ENCODE measurements around the gene CALHM2. TPM values are rescaled to one million over a fixed set of nuclear protein-coding genes. Genes with fewer than 3 reads are reported as not detected.
A peak's percentile ranks its signal among the peaks of the same experiment; 100 is the strongest.
"Not testable (repeated sequence)": the region's sequence is repeated elsewhere in the genome, so short reads cannot be mapped to it uniquely, and the experiment has no call there.

The CALHM2 gene
- total RNA-seq, 1 experiment from 2014 or later: not detected

DNA sequence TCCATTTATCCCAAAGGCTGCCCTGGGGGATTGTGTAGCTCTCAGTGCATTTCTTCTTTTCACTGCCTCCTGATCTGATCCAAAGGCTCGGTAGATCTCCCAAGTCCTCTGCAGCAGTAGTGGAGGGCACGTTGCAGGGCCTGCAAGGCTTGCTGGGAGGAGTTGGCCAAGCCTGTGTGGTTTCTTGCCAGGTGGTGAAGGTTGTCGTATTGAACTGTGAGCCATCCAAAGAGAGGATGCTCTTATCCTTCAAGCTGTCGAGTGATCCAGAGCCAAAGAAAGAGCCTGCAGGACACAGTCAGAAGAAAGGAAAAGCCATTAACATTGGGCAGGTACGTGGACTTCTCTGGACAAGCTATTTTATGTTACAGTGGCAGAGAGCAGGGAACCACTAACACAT, 34.6 kb downstream of the CALHM2 start:
- no CpG with 5 or more reads among the region's 5 CpGs for WGBS (ENCODE audit: extremely low coverage, insufficient read length, low lambda C conversion rate)
- H2AFZ ChIP-seq (ENCODE audit: low read length): no peak overlapping the region
- peaks cover 53 to 95% (median 88%) of the 10 kb centered on the region in 3 experiments for H3K36me3 Mint-ChIP-seq (ENCODE audit: insufficient read depth in 1 of 3, low read depth in 3 of 3)

GRCh38 chr10:103417148-103417469, 35.1 kb downstream of the CALHM2 start:
- not testable (repeated sequence) for H3K27me3 ChIP-seq (ENCODE audit: insufficient read depth, low read length); H3K27me3 Mint-ChIP-seq (ENCODE audit: low read depth); H3K4me2 ChIP-seq (ENCODE audit: insufficient read depth, insufficient read length, low read length); H4K5ac ChIP-seq (ENCODE audit: insufficient read length, low read depth, low read length); H3K23me2 ChIP-seq (ENCODE audit: insufficient read length, low read depth, low read length, poor library complexity, severe bottlenecking); H2AFZ ChIP-seq (ENCODE audit: low read length); H3K9ac ChIP-seq (ENCODE audit: extremely low read depth, insufficient read length, low read length); H3K79me2 ChIP-seq (ENCODE audit: insufficient read depth, low read length); H3K14ac ChIP-seq (ENCODE audit: insufficient read depth, low read length); H2BK12ac ChIP-seq (ENCODE audit: insufficient read length, low read depth, low read length); H2BK5ac ChIP-seq (ENCODE audit: insufficient read length, low read length); H4K20me1 ChIP-seq (ENCODE audit: control insufficient read depth, insufficient read depth, insufficient read length); H3K18ac ChIP-seq (ENCODE audit: insufficient read length, low read depth, low read length); H2BK15ac ChIP-seq (ENCODE audit: low read depth, low read length); H2AK5ac ChIP-seq (ENCODE audit: insufficient read length, low read length); H3K9me3 ChIP-seq (ENCODE audit: control insufficient read depth, low read depth, low read length); H2BK20ac ChIP-seq (ENCODE audit: low read depth, low read length, poor library complexity, severe bottlenecking); DNase-seq; H4K8ac ChIP-seq (replicated peaks; ENCODE audit: insufficient read length, low read depth, low read length); H3K9me3 Mint-ChIP-seq; H3K4me3 Mint-ChIP-seq; H3K4me1 ChIP-seq (ENCODE audit: insufficient read depth, low read length); H3K27ac Mint-ChIP-seq; H3K79me1 ChIP-seq (ENCODE audit: insufficient read depth, low read depth, low read length, poor library complexity, severe bottlenecking); H3K4me1 Mint-ChIP-seq; H3K56ac ChIP-seq (ENCODE audit: insufficient read length, low read depth, low read length); H3K4ac ChIP-seq (ENCODE audit: low read depth, low read length); H3K27ac ChIP-seq (ENCODE audit: insufficient read length, low read depth, low read length); H3K23ac ChIP-seq (ENCODE audit: insufficient read length, low read depth, low read length); H2BK120ac ChIP-seq (ENCODE audit: low read depth, low read length, poor library complexity, severe bottlenecking); H3T11ph ChIP-seq (ENCODE audit: low read length); H4K91ac ChIP-seq (ENCODE audit: insufficient read length, low read depth, low read length)
- H3K36me3 Mint-ChIP-seq (ENCODE audit: insufficient read depth in 1 of 3, low read depth in 3 of 3): peaks cover 48 to 95% (median 83%) of the 10 kb centered on the region in 3 experiments
- no CpG with 5 or more reads among the region's 5 CpGs for WGBS (ENCODE audit: extremely low coverage, insufficient read length, low lambda C conversion rate)

More for the DNA sequence above, 34.6 kb downstream of the CALHM2 start:
- Mint-ChIP-seq H3K4me3 (no peak overlapping the region), H3K9me3 (no peaks in the 10 kb centered on the region), H3K27ac (peak overlapping the region in 1 of 3 experiments; percentile 73; a peak in 2 of 7 replicates), H3K4me1 (no peaks in the 10 kb centered on the region), H3K27me3 (ENCODE audit: low read depth) (no peaks in the 10 kb centered on the region)
- no peak overlapping the region for H3T11ph ChIP-seq (ENCODE audit: low read length)
- H3K4ac ChIP-seq (ENCODE audit: low read depth, low read length): no peak overlapping the region
- no peak overlapping the region for H2BK15ac ChIP-seq (ENCODE audit: low read depth, low read length)
- H3K18ac ChIP-seq (ENCODE audit: insufficient read length, low read depth, low read length): no peak overlapping the region
- no peaks in the 10 kb centered on the region for H3K23me2 ChIP-seq (ENCODE audit: insufficient read length, low read depth, low read length, poor library complexity, severe bottlenecking)
- H4K5ac ChIP-seq (ENCODE audit: insufficient read length, low read depth, low read length): no peak overlapping the region
- H2BK20ac ChIP-seq (ENCODE audit: low read depth, low read length, poor library complexity, severe bottlenecking): no peak overlapping the region
- H3K14ac ChIP-seq (ENCODE audit: insufficient read depth, low read length): no peak overlapping the region
- H3K4me1 ChIP-seq (ENCODE audit: insufficient read depth, low read length): no peaks in the 10 kb centered on the region
- no peak for TF ChIP-seq CTCF (conservative IDR thresholded peaks at IDR 0.05)
- no peak overlapping the region for H3K56ac ChIP-seq (ENCODE audit: insufficient read length, low read depth, low read length)
- H4K91ac ChIP-seq (ENCODE audit: insufficient read length, low read depth, low read length): no peak overlapping the region
- H3K27ac ChIP-seq (ENCODE audit: insufficient read length, low read depth, low read length): no peak overlapping the region
- no peaks in the 10 kb centered on the region for H3K79me1 ChIP-seq (ENCODE audit: insufficient read depth, low read depth, low read length, poor library complexity, severe bottlenecking)
- no peaks in the 10 kb centered on the region for H4K20me1 ChIP-seq (ENCODE audit: control insufficient read depth, insufficient read depth, insufficient read length)
- no peak overlapping the region for H2BK120ac ChIP-seq (ENCODE audit: low read depth, low read length, poor library complexity, severe bottlenecking)
- H2BK5ac ChIP-seq (ENCODE audit: insufficient read length, low read length): no peak overlapping the region
- H3K27me3 ChIP-seq (ENCODE audit: insufficient read depth, low read length): no peaks in the 10 kb centered on the region
- no peak overlapping the region for H4K8ac ChIP-seq (replicated peaks; ENCODE audit: insufficient read length, low read depth, low read length)
- H2BK12ac ChIP-seq (ENCODE audit: insufficient read length, low read depth, low read length): no peak overlapping the region
- H3K4me2 ChIP-seq (ENCODE audit: insufficient read depth, insufficient read length, low read length): no peak overlapping the region
- DNase-seq: no peak
- H3K23ac ChIP-seq (ENCODE audit: insufficient read length, low read depth, low read length): no peak overlapping the region
- H2AK5ac ChIP-seq (ENCODE audit: insufficient read length, low read length): no peak overlapping the region
- H3K9me3 ChIP-seq (ENCODE audit: control insufficient read depth, low read depth, low read length): no peaks in the 10 kb centered on the region
- H3K79me2 ChIP-seq (ENCODE audit: insufficient read depth, low read length): no peaks in the 10 kb centered on the region
- H3K9ac ChIP-seq (ENCODE audit: extremely low read depth, insufficient read length, low read length): no peak overlapping the region

Measured in H9 (cell line).